ENCODE measurements around the gene HGS. TPM values are rescaled to one million over a fixed set of nuclear protein-coding genes. Genes with fewer than 3 reads are reported as not detected.

Gene HGS
- total and polyA plus RNA-seq, 2 of the 8 experiments (the other 6 are each of a cell fraction or from before 2014, with no cell fraction given), result 80.8 to 99.7 TPM

DNA sequence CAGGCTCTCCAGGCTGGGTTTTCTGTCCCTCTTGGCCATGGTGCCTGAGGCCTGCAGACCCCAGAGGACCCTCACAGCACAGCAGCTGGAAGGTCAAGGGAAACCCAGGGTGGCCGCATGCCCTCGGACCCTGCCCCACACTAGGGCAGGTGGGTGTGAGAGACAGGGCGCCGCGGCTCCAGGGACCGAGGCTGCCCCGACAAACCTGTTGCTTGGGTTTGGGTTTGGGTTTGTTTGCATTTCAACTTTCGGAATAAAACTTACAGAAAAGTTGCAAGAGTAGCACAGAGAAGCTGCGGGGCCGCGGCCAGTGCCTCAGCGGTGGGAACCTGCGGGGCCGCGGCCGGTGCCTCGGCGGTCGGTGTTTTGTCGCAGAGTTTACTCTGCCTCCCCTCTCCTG lies 7.8 kb downstream of the HGS start:
- H2BK20ac ChIP-seq (ENCODE audit: low read length), result no peak overlapping the region
- no peak overlapping the region for H2AFZ ChIP-seq (ENCODE audit: low read length)
- H2BK5ac ChIP-seq (ENCODE audit: low read depth, low read length), result no peak overlapping the region
- H4K8ac ChIP-seq (ENCODE audit: extremely low read depth, insufficient read depth, low read length), result no peak overlapping the region
- no peak overlapping the region for H4K5ac ChIP-seq (ENCODE audit: insufficient read length, low read depth, low read length)
- no peak overlapping the region for H4K91ac ChIP-seq (replicated peaks; ENCODE audit: insufficient read length, low read length)
- whole genome bisulfite sequencing, 2 experiments (ENCODE audit: extremely low coverage in 1 of 2, insufficient coverage in 1 of 2, insufficient read length in 1 of 2, insufficient replicate concordance in 2 of 2, low coverage in 1 of 2, low lambda C conversion rate in 2 of 2, missing lambda C conversion rate in 1 of 2), result 97% methylated on average over 19 of the region's 20 CpGs; no CpG with 5 or more reads in 1 of the 2 experiments
- ChIA-PET POLR2A (ENCODE audit: partially characterized antibody) (interaction anchor here (1.0 to 28.4 kb wide), 3 partner anchors 9 to 18 kb away, joined by 3 to 436 read pairs (median 100); partner anchors contain the start of genes ARL16, HGS, MRPL12 and SLC25A10), CTCF (ENCODE audit: partially characterized antibody) (interaction anchor here (1.3 to 1.4 kb wide), 2 partner anchors 10 to 16 kb away, joined by 4 to 5 read pairs; no protein-coding TSS in a partner anchor)
- no peak overlapping the region for H3K4me3 ChIP-seq (ENCODE audit: extremely low read depth in 1 of 4, insufficient read depth in 2 of 4, low read depth in 3 of 4, low read length in 4 of 4)
- H3K4me2 ChIP-seq (ENCODE audit: insufficient read depth in 1 of 2, low read depth in 2 of 2, low read length in 2 of 2), result no peak overlapping the region
- H2BK12ac ChIP-seq (ENCODE audit: low read depth, low read length), result no peak overlapping the region
- no peak for FAIRE-seq
- no peak overlapping the region for H3K56ac ChIP-seq (replicated peaks; ENCODE audit: insufficient read length, low read depth, low read length)
- no peak overlapping the region for H2BK15ac ChIP-seq (ENCODE audit: low read length)
- H2BK120ac ChIP-seq (replicated peaks; ENCODE audit: low read depth, low read length), result no peak overlapping the region
- no peaks in the 10 kb centered on the region for H3K79me2 ChIP-seq (ENCODE audit: control insufficient read depth in 1 of 2, insufficient read depth in 2 of 2, low read length in 2 of 2)
- H2AK5ac ChIP-seq (ENCODE audit: low read depth, low read length), result no peak overlapping the region
- no peaks in the 10 kb centered on the region for H3K9me3 ChIP-seq (ENCODE audit: insufficient read depth in 2 of 2, low read depth in 1 of 2, low read length in 1 of 2)
- peaks cover 3 to 18% of the 10 kb centered on the region in 2 experiments for H4K20me1 ChIP-seq (replicated peaks in 1 of 2; ENCODE audit: control insufficient read depth in 1 of 2, insufficient read depth in 2 of 2, low read length in 2 of 2)
- H3K23ac ChIP-seq (ENCODE audit: insufficient read length), result no peak overlapping the region
- peaks cover 2 to 66% (median 31%) of the 10 kb centered on the region in 4 experiments; a peak in 6 of 8 replicates for H3K36me3 ChIP-seq (ENCODE audit: control insufficient read depth in 2 of 4, insufficient read depth in 4 of 4, low read length in 3 of 4)
- no peaks in the 10 kb centered on the region for H3K23me2 ChIP-seq (ENCODE audit: low read depth, low read length)
- no peak overlapping the region for H3K27ac ChIP-seq (ENCODE audit: low read depth, low read length)
- no peak overlapping the region for H3K9ac ChIP-seq (replicated peaks in 1 of 4; ENCODE audit: extremely low read depth in 1 of 4, low read depth in 3 of 4, low read length in 3 of 4)
- H3K18ac ChIP-seq (ENCODE audit: extremely low read depth, low read length), result no peak overlapping the region
- no peaks in the 10 kb centered on the region for H3K27me3 ChIP-seq (replicated peaks in 1 of 4; ENCODE audit: control insufficient read depth in 3 of 4, extremely low read depth in 1 of 4, insufficient read depth in 3 of 4, low read length in 3 of 4)
- no peak overlapping the region for H3K4ac ChIP-seq (replicated peaks; ENCODE audit: insufficient read length, low read depth, low read length)
- H3K4me1 ChIP-seq (replicated peaks in 1 of 4; ENCODE audit: control insufficient read depth in 3 of 4, insufficient read depth in 4 of 4, low read length in 3 of 4), result no peaks in the 10 kb centered on the region
- DNase-seq (ENCODE audit: low read depth in 1 of 2, low spot score in 2 of 2), result no peak
- H3K14ac ChIP-seq (ENCODE audit: insufficient read length), result no peak overlapping the region
- H3K79me1 ChIP-seq (ENCODE audit: low read depth, low read length), result peaks cover 2% of the 10 kb centered on the region; the same call in 1 of the 2 replicates
- TF ChIP-seq, protein P1, sequence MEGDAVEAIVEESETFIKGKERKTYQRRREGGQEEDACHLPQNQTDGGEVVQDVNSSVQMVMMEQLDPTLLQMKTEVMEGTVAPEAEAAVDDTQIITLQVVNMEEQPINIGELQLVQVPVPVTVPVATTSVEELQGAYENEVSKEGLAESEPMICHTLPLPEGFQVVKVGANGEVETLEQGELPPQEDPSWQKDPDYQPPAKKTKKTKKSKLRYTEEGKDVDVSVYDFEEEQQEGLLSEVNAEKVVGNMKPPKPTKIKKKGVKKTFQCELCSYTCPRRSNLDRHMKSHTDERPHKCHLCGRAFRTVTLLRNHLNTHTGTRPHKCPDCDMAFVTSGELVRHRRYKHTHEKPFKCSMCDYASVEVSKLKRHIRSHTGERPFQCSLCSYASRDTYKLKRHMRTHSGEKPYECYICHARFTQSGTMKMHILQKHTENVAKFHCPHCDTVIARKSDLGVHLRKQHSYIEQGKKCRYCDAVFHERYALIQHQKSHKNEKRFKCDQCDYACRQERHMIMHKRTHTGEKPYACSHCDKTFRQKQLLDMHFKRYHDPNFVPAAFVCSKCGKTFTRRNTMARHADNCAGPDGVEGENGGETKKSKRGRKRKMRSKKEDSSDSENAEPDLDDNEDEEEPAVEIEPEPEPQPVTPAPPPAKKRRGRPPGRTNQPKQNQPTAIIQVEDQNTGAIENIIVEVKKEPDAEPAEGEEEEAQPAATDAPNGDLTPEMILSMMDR (IDR thresholded peaks at IDR 0.05; ENCODE audit: control extremely low read depth in 1 of 3, insufficient read depth in 1 of 3, low read depth in 1 of 3, low read length in 3 of 3), result no peak
- no peak for TF ChIP-seq PHF8 (conservative IDR thresholded peaks at IDR 0.05; ENCODE audit: low read depth, low read length)
- TF ChIP-seq GABPA (IDR thresholded peaks at IDR 0.05; ENCODE audit: borderline replicate concordance, insufficient read depth, low read length), result no peak
- no peak for TF ChIP-seq SAP30 (IDR thresholded peaks at IDR 0.05; ENCODE audit: insufficient read depth, insufficient replicate concordance, low read length)
- TF ChIP-seq BRCA1 (IDR thresholded peaks at IDR 0.05; ENCODE audit: low read depth, low read length), result no peak
- TF ChIP-seq CHD2 (IDR thresholded peaks at IDR 0.05; ENCODE audit: low read length), result no peak
- no peak for TF ChIP-seq RNF2 (IDR thresholded peaks at IDR 0.05; ENCODE audit: borderline replicate concordance, low read depth, low read length, missing control alignments, poor library complexity, severe bottlenecking)
- no peak for TF ChIP-seq GTF2F1 (IDR thresholded peaks at IDR 0.05; ENCODE audit: borderline replicate concordance, low read depth, low read length)
- TF ChIP-seq ZNF274 (IDR thresholded peaks at IDR 0.05; ENCODE audit: borderline replicate concordance, extremely low read depth, low read length), result no peak
- TF ChIP-seq BCL11A (IDR thresholded peaks at IDR 0.05; ENCODE audit: low read depth in 2 of 2, low read length in 2 of 2), result no peak

Measured in H1 (cell line).